HCT116 (cell line): ENCODE data around the gene IRX2. TPM values are rescaled to one million over a fixed set of nuclear protein-coding genes. Genes with fewer than 3 reads are reported as not detected.

Experiments used
- ATAC-seq: fragments of 200-7000 bp; cut with Tn5 transposase; 2 replicates; pipeline ENCODE4 v1.9.1; 2020; ENCODE audit warnings: mild to moderate bottlenecking, moderate library complexity
- BruUV-seq: library from RNA; stranded (reverse); fragments of 400-500 nt; replicated peaks from 2 replicates; lab custom pipeline; 2021; lab: Mats Ljungman, UMichigan
- CTCF ChIA-PET: fragments of 300-600 bp; sonication (Branson Sonifier 250); formaldehyde crosslinking; loops from one replicate; lab custom pipeline; 2021; ENCODE audit warnings: antibody characterized with exemption; lab: Charles Lee
- POLR2A ChIA-PET: fragments of 300-600, 350-600 bp; sonication (Branson Sonifier 250); formaldehyde crosslinking; loops from one replicate; lab custom pipeline; 2021; ENCODE audit warnings: antibody characterized with exemption; lab: Charles Lee
- RAD21 ChIA-PET, 2 experiments: fragments of 300-600 bp; sonication (Branson Sonifier 250); formaldehyde crosslinking; loops; one replicate each; lab custom pipeline; 2023; ENCODE audit warnings: low total read pairs in 2 of 2; ENCODE audit not compliant: uncharacterized antibody in 2 of 2, unreplicated experiment in 2 of 2, low non-redundant PET in 1 of 2; lab: Charles Lee
- DNase-seq: peaks from one replicate; pipeline ENCODE4 v3.0.0-alpha.2; 2010; ENCODE audit warnings: low read depth, low spot score
- H2AFZ ChIP-seq: fragments of 200-600 bp; shearing (Covaris generic), sonication (generic); 2 replicates; pipeline ENCODE4 v1.6.1; 2017; ENCODE audit warnings: low read depth, mixed run types, mixed read lengths, antibody characterized with exemption, low read length; ENCODE audit not compliant: poor library complexity, severe bottlenecking
- H3K27ac ChIP-seq: 2 replicates; pipeline ENCODE4 v1.5.1; 2012; ENCODE audit warnings: low read depth, low read length
- H3K27me3 ChIP-seq: fragments of 200-600 bp; sonication (generic); 2 replicates; pipeline ENCODE4 v1.6.1; 2016; ENCODE audit warnings: mixed run types, low read length, mixed read lengths; ENCODE audit not compliant: insufficient read depth
- H3K36me3 ChIP-seq, 2 experiments: fragments of 200-500 bp in 1 of 2; fragments of 200-600 bp in 1 of 2; sonication (Bioruptor generic) in 1 of 2; sonication (generic) in 1 of 2; 2 replicates each; pipeline versions ENCODE4 v1.5.1 to v1.6.1; 2014 to 2016; ENCODE audit warnings: low read length in 2 of 2, inconsistent platforms in 1 of 2, mixed read lengths in 1 of 2, mixed run types in 1 of 2; ENCODE audit not compliant: insufficient read depth in 2 of 2, control insufficient read depth in 1 of 2
- H3K4me1 ChIP-seq, 2 experiments: fragments of 200-600 bp in 1 of 2; sonication (generic) in 1 of 2; 2 replicates each; pipeline versions ENCODE4 v1.5.1 to v1.6.1; 2012 to 2017; ENCODE audit warnings: low read length in 2 of 2, inconsistent platforms in 1 of 2, mild to moderate bottlenecking in 1 of 2, mixed read lengths in 1 of 2, mixed run types in 1 of 2, moderate library complexity in 1 of 2; ENCODE audit not compliant: insufficient read depth in 2 of 2, control insufficient read depth in 1 of 2
- H3K4me2 ChIP-seq: fragments of 200-600 bp; sonication (generic); 2 replicates; pipeline ENCODE4 v1.6.1; 2017; ENCODE audit warnings: mixed run types, low read length, mixed read lengths
- H3K4me3 ChIP-seq, 2 experiments: fragments of 200-600 bp in 1 of 2; sonication (generic) in 1 of 2; replicated peaks in 1 of 2; 2 replicates each; pipeline ENCODE4 v1.5.1; 2011 to 2016; ENCODE audit warnings: low read length in 2 of 2, control low read depth in 1 of 2, low read depth in 1 of 2, mild to moderate bottlenecking in 1 of 2, mixed read lengths in 1 of 2, mixed run types in 1 of 2
- H3K79me2 ChIP-seq: fragments of 200-600 bp; sonication (generic); 2 replicates; pipeline ENCODE4 v1.6.1; 2017; ENCODE audit warnings: mild to moderate bottlenecking, mixed run types, low read length, moderate library complexity, mixed read lengths; ENCODE audit not compliant: insufficient read depth
- H3K9ac ChIP-seq: fragments of 200-600 bp; sonication (generic); 2 replicates; pipeline ENCODE4 v1.6.1; 2016; ENCODE audit warnings: low read length, mixed read lengths
- H3K9me2 ChIP-seq: fragments of 200-600 bp; sonication (generic), shearing (Covaris generic); 2 replicates; pipeline ENCODE4 v1.6.1; 2017; ENCODE audit warnings: mixed run types, mild to moderate bottlenecking, moderate library complexity; ENCODE audit not compliant: insufficient read depth
- H3K9me3 ChIP-seq, 2 experiments: fragments of 200-500 bp in 1 of 2; fragments of 200-600 bp in 1 of 2; sonication (Bioruptor generic) in 1 of 2; sonication (generic) in 1 of 2; 2 replicates each; pipeline ENCODE4 v1.6.1; 2014 to 2017; ENCODE audit warnings: low read length in 2 of 2, mixed read lengths in 2 of 2, inconsistent platforms in 1 of 2, low read depth in 1 of 2, mild to moderate bottlenecking in 1 of 2, mixed run types in 1 of 2, moderate library complexity in 1 of 2; ENCODE audit not compliant: control insufficient read depth in 1 of 2, insufficient read depth in 1 of 2
- H4K20me1 ChIP-seq: fragments of 200-600 bp; sonication (generic), shearing (Covaris generic); 2 replicates; pipeline ENCODE4 v1.6.1; 2017; ENCODE audit warnings: mixed run types, mild to moderate bottlenecking, moderate library complexity; ENCODE audit not compliant: insufficient read depth
- ATF3 ChIP-seq: IDR thresholded peaks from 2 replicates; pipeline ENCODE4 v1.6.1; 2012
- CBX3 ChIP-seq: IDR thresholded peaks from 2 replicates; pipeline ENCODE4 v1.6.1; 2012; ENCODE audit warnings: low read depth
- FOSL1 ChIP-seq: IDR thresholded peaks from 2 replicates; pipeline ENCODE4 v1.6.1; 2012; ENCODE audit warnings: low read depth
- POLR2A ChIP-seq: IDR thresholded peaks from 2 replicates; pipeline ENCODE4 v1.7.0; 2011; ENCODE audit warnings: borderline replicate concordance; ENCODE audit not compliant: insufficient read depth, insufficient read length; ENCODE audit errors: extremely low read depth
- SP1 ChIP-seq: IDR thresholded peaks from 2 replicates; pipeline ENCODE4 v1.6.1; 2012; ENCODE audit warnings: low read depth
- TCF7L2 ChIP-seq: IDR thresholded peaks from 2 replicates; pipeline ENCODE4 v1.7.0; 2011; ENCODE audit warnings: borderline replicate concordance, inconsistent platforms; ENCODE audit not compliant: insufficient read depth, insufficient read length; ENCODE audit errors: extremely low read depth
- ZFX ChIP-seq: fragments of 450-650 bp; IDR thresholded peaks from 2 replicates; pipeline ENCODE4 v1.6.1; 2017
- ZNF274 ChIP-seq: fragments of 200-500 bp; sonication (Bioruptor generic); IDR thresholded peaks from 2 replicates; pipeline ENCODE4 v1.6.1; 2014; ENCODE audit warnings: mild to moderate bottlenecking, low read depth, low read length, inconsistent platforms
- intact Hi-C: fragments of 100-400 bp; cut with micrococcal nuclease; formaldehyde crosslinking; loops from 2 replicates; pipeline ENCODE4 v1.10.0; 2022
- total RNA-seq: library from RNA; stranded (reverse); gene quantifications from one replicate; pipeline ENCODE4 v1.2.1, GENCODE V29; 2021; ENCODE audit not compliant: unreplicated experiment

The IRX2 gene
- total RNA-seq, 1 experiment from 2014 or later = not detected

GRCh38 chr5:2757563-2758351 is 6.3 kb upstream of the IRX2 start:
- no peak overlapping the region for H3K4me3 ChIP-seq
- intact Hi-C loops = no loop called here
- H3K27me3 ChIP-seq = no peaks in the 10 kb centered on the region
- no peak overlapping the region for H3K4me2 ChIP-seq
- ChIA-PET CTCF (no interaction called here), RAD21 (no interaction called here), POLR2A (no interaction called here)
- no peak for ATAC-seq
- no peak overlapping the region for H3K9ac ChIP-seq
- H3K9me2 ChIP-seq = no peaks in the 10 kb centered on the region
- peaks cover 0 to 15% of the 10 kb centered on the region in 2 experiments; a peak in 2 of 4 replicates for H3K9me3 ChIP-seq
- no peak for TF ChIP-seq TCF7L2
- TF ChIP-seq SP1 = no peak
- no peak for TF ChIP-seq ZNF274
- TF ChIP-seq ZFX = no peak
- TF ChIP-seq ATF3 = no peak
- TF ChIP-seq FOSL1 = no peak
- no peak for TF ChIP-seq CBX3
- no peak for TF ChIP-seq POLR2A
- no peak for DNase-seq
- no TSS peak for BruUV-seq
- H2AFZ ChIP-seq = no peak overlapping the region
- H3K4me1 ChIP-seq = no peaks in the 10 kb centered on the region
- H3K79me2 ChIP-seq = no peaks in the 10 kb centered on the region
- H3K27ac ChIP-seq = no peak overlapping the region
- no peaks in the 10 kb centered on the region for H3K36me3 ChIP-seq
- H4K20me1 ChIP-seq = no peaks in the 10 kb centered on the region
